Activated CD4-positive, alpha-beta T cell treated with anti-CD3 and anti-CD28 coated beads, Interleukin-2, amount 10 ng/mL, durations not matched to agents 7 days and 5 days (primary cell): Measurements from ENCODE around the gene GPRC5C. TPM values are rescaled to one million over a fixed set of nuclear protein-coding genes. Genes with fewer than 3 reads are reported as not detected.

Experiments
- CTCF ChIA-PET: fragments of 350-600 bp; sonication (Branson Sonifier 250); formaldehyde crosslinking; loops from one replicate; lab custom pipeline; 2021; ENCODE audit warnings: antibody characterized with exemption; lab: Charles Lee
- POLR2A ChIA-PET: fragments of 350-600 bp; sonication (Branson Sonifier 250); formaldehyde crosslinking; loops from one replicate; lab custom pipeline; 2021; ENCODE audit warnings: antibody characterized with exemption; lab: Charles Lee
- DNase-seq: peaks from one replicate; pipeline ENCODE4 v3.0.0-alpha.2; 2020
- H3K27ac Mint-ChIP-seq: one replicate; pipeline ENCODE4 v1.8.0; 2021; ENCODE audit warnings: mild to moderate bottlenecking, moderate library complexity, mixed read lengths
- H3K27me3 Mint-ChIP-seq: one replicate; pipeline ENCODE4 v1.8.0; 2021; ENCODE audit warnings: mixed read lengths
- H3K36me3 Mint-ChIP-seq: one replicate; pipeline ENCODE4 v1.8.0; 2021; ENCODE audit warnings: low read depth, mixed read lengths
- H3K4me1 Mint-ChIP-seq: one replicate; pipeline ENCODE4 v1.8.0; 2021; ENCODE audit warnings: mixed read lengths
- H3K4me3 Mint-ChIP-seq: one replicate; pipeline ENCODE4 v1.8.0; 2021; ENCODE audit warnings: mild to moderate bottlenecking, moderate library complexity, mixed read lengths
- H3K9me3 Mint-ChIP-seq: one replicate; pipeline ENCODE4 v1.8.0; 2021; ENCODE audit warnings: mixed read lengths
- total RNA-seq, 2 experiments: library from RNA; stranded (reverse); gene quantifications; one replicate each; pipeline ENCODE4 v1.2.3, GENCODE V29; 2021

GPRC5C gene, protein sequence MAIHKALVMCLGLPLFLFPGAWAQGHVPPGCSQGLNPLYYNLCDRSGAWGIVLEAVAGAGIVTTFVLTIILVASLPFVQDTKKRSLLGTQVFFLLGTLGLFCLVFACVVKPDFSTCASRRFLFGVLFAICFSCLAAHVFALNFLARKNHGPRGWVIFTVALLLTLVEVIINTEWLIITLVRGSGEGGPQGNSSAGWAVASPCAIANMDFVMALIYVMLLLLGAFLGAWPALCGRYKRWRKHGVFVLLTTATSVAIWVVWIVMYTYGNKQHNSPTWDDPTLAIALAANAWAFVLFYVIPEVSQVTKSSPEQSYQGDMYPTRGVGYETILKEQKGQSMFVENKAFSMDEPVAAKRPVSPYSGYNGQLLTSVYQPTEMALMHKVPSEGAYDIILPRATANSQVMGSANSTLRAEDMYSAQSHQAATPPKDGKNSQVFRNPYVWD
- not detected for total RNA-seq

DNA sequence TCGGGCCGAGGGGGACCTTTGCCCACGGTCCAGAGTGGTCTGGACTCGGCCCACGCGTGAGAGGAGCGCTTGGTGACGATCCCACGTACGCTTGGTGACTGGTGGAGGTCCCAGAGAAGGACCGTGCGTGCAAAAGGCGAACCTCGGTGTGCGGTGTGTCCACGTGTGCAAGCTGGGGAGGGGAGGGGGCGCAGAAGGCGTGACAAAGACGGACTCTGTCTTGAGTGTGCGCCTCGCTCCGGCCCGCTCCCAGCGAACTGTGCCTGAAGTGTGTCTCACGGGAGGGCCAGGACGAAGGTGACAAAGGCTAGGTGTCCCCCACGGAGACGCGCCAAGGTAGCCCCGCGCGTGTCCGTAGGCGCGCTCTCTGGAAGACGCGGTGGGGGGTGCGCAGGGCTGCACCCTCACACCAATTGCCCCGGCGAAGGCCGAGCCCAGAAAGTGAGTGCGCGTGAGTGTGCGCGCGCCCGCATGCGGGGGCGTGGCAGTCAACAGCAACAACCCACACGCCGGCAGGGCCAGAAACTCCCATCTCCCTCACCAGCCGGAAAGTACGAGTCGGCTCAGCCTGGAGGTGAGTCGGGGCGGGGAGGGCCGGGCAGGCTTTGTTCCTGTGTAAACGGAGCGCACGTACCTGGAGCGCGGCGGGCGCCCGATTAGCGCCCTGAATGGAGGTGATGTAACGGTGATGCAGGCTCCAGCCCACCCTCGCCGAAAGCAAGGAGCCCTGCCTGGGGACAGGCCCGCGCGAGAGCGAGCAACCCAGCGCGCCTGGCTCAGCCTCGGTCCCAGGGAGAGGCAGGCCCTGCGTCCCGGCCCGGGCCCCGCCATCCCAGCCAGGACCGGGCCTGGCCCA, at the start of gene GPRC5C:
Gene GPRC5C (plus strand): TSS at position 521 of the 856 bp plus-strand sequence. CDS start 7,689 bp downstream, outside the sequence.
- H3K36me3 Mint-ChIP-seq = no peaks in the 10 kb centered on the region
- H3K27ac Mint-ChIP-seq = no peak within 1 kb of the TSS
- DNase-seq = peak; percentile 53
- no peaks in the 10 kb centered on the region for H3K9me3 Mint-ChIP-seq
- peak within 1 kb of the TSS; percentile 32 for H3K4me3 Mint-ChIP-seq
- H3K4me1 Mint-ChIP-seq = peaks cover 8% of the 10 kb centered on the region
- POLR2A ChIA-PET = no interaction called here
- H3K27me3 Mint-ChIP-seq = peaks cover 68% of the 10 kb centered on the region
- CTCF ChIA-PET = no interaction called here

DNA sequence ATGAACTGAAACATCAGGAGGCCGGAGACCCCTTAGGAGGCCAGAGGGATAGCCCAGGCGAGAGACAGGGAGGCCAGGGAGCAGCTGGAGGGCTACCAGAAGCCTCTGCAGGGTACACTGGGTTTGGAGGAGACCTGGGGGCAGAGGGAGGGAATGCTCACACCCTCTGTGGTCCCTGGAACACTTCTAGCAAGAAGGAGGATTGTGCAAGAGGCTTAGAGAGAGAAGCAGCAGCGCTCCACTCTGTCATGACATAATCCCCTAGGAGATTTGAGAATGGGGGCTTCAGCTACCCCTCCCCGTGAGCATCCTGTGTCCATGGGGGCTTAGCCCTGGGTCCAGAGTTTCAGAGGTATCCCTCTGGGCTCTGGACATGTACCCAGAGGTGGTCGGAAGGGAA, 48.7 kb upstream of the GPRC5C start:
- no peaks in the 10 kb centered on the region for H3K36me3 Mint-ChIP-seq
- ChIA-PET CTCF (interaction anchor here (7.9 kb wide), 1 partner anchor 14 kb away, joined by 67 read pairs; the partner anchor contains the start of gene GPR142), POLR2A (no interaction called here)
- DNase-seq = no peak
- H3K27ac Mint-ChIP-seq = no peak overlapping the region
- H3K4me1 Mint-ChIP-seq = peaks cover 4% of the 10 kb centered on the region
- no peak overlapping the region for H3K4me3 Mint-ChIP-seq
- no peaks in the 10 kb centered on the region for H3K9me3 Mint-ChIP-seq
- H3K27me3 Mint-ChIP-seq = peaks cover 2% of the 10 kb centered on the region

DNA sequence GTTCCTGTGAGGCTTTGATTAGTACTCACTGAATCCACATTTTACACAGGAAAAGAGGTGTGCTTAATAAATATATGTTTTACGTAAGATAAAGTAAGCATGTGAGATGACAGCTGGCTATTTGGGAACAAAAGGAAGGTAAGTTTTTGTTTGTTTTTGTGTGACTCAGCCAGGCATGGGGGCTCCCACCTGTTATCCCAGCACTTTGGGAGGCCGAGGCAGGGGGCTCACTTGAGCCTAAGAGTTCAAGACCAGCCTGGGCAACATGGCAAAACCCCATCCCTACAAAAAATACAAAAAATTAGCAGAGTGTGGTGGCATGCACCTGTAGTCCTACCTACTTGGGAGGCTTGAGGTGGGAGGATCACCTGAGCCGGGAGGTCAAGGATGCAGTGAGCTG, 46.7 kb upstream of the GPRC5C start:
- Mint-ChIP-seq H3K36me3 (no peaks in the 10 kb centered on the region), H3K4me3 (no peak overlapping the region), H3K27ac (no peak overlapping the region), H3K4me1 (peaks cover 3% of the 10 kb centered on the region), H3K9me3 (no peaks in the 10 kb centered on the region), H3K27me3 (peaks cover 6% of the 10 kb centered on the region)
- POLR2A ChIA-PET = no interaction called here
- CTCF ChIA-PET = interaction anchor here (0.6 to 7.9 kb wide), 4 partner anchors 16 to 103 kb away, joined by 3 to 67 read pairs (median 4); partner anchors contain the start of gene GPR142
- no peak for DNase-seq

DNA sequence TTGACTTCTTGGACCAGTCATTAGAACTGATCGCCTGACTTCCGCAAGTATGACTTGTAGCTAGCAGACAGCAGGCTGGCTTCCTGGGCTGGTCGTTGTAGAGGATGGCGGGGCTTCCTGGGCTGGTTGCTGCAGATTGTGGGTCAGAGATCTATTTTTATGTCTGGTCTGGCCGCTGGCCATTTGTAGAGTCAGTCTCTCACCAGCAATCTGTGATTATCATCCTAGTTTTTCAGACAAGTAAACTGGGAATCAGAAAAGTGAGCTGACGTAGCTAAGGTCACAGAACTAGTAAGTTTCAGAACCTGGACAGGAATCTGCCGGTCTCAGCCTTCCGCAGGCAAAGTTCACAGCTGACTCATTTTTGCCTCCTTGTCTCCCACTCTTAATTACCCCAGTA, 45.5 kb upstream of the GPRC5C start:
- Mint-ChIP-seq H3K4me1 (no peaks in the 10 kb centered on the region), H3K36me3 (no peaks in the 10 kb centered on the region), H3K27ac (no peak overlapping the region), H3K9me3 (no peaks in the 10 kb centered on the region), H3K4me3 (no peak overlapping the region), H3K27me3 (peaks cover 6% of the 10 kb centered on the region)
- no peak for DNase-seq
- POLR2A ChIA-PET = no interaction called here
- CTCF ChIA-PET = no interaction called here

DNA sequence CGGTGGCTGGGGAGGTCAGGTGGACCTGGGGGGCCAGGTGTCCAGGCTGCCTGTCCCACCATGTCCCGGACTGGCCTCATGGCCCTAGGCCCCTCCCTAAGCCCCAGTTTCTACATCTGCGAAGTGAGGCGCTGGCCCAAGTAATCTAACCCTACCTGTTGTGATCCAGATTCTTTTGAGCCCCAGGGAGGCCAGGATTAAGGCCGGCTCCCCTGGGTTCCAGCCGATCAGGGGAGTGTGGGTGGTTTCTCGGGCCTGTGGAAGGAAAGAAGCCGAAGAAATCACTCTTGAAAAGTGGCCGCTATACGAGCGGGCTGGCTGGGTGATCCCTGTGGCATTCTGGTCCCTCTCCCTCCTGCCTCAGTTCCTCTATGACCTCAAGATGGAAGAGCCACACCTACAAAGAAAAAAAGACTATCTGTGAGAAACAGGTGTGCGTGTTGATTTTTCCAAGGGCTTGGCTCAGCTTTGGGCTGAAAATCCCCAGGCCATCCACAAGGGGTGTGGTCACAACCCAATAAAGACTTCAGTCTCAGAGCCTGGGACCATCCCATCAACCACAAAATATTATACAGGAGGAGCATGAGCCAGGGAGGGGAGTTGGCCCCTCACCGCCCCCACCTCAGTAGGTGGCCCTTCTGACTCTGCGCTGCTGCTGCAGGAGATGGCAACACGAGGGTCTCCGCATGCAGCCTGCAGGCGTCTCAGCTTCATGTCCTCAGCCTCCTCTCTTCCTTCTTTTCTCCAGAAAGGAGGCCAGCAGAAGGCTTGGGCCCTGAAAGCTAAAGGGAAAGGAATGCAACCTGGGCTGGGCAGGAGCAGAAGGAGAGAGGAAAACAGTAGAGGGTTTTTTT, 44.3 kb upstream of the GPRC5C start:
- Mint-ChIP-seq H3K27me3 (peaks cover 6% of the 10 kb centered on the region), H3K4me1 (no peaks in the 10 kb centered on the region), H3K4me3 (no peak overlapping the region), H3K27ac (no peak overlapping the region), H3K36me3 (no peaks in the 10 kb centered on the region), H3K9me3 (no peaks in the 10 kb centered on the region)
- POLR2A ChIA-PET = no interaction called here
- CTCF ChIA-PET = no interaction called here
- no peak for DNase-seq

DNA sequence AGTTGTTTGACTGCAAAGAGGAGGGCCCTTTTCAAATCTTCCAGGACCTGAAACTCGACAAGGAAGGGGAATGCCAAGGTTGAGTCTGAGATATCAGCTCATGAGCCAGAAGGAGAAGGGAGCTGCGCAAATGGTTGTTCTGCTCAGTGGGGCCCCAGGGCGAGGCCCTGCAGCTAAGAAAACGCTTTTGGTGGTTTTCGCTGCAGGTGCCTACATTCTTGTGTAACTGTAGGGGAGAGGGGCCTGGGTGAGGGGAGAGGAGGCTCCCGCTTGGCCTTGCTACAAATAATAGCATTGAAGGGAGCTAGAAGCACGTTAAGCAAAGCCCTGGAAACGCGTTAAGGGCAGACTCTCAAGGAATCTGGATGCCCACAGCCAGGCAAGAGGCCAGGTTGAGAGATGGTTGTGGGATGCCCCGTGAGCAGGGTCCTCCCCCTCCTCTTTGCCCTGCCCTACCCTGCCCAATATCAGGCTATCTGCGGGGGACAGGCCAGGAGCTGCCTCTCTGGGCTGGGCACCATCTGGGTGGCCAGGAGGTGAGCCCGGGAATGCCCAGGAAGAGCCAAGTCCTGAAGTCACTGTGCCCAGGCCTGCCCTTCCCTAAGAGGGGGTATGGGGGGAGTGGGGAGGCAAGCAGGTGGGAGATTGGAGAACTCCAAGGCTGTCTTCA, 42.7 kb upstream of the GPRC5C start:
- H3K4me3 Mint-ChIP-seq = no peak overlapping the region
- CTCF ChIA-PET = interaction anchor here (0.9 to 1.2 kb wide), 2 partner anchors 10 to 22 kb away, joined by 4 read pairs; no protein-coding TSS in a partner anchor
- H3K36me3 Mint-ChIP-seq = no peaks in the 10 kb centered on the region
- H3K27me3 Mint-ChIP-seq = peaks cover 6% of the 10 kb centered on the region
- no peak for DNase-seq
- H3K27ac Mint-ChIP-seq = no peak overlapping the region
- H3K4me1 Mint-ChIP-seq = no peaks in the 10 kb centered on the region
- no peaks in the 10 kb centered on the region for H3K9me3 Mint-ChIP-seq
- POLR2A ChIA-PET = no interaction called here

DNA sequence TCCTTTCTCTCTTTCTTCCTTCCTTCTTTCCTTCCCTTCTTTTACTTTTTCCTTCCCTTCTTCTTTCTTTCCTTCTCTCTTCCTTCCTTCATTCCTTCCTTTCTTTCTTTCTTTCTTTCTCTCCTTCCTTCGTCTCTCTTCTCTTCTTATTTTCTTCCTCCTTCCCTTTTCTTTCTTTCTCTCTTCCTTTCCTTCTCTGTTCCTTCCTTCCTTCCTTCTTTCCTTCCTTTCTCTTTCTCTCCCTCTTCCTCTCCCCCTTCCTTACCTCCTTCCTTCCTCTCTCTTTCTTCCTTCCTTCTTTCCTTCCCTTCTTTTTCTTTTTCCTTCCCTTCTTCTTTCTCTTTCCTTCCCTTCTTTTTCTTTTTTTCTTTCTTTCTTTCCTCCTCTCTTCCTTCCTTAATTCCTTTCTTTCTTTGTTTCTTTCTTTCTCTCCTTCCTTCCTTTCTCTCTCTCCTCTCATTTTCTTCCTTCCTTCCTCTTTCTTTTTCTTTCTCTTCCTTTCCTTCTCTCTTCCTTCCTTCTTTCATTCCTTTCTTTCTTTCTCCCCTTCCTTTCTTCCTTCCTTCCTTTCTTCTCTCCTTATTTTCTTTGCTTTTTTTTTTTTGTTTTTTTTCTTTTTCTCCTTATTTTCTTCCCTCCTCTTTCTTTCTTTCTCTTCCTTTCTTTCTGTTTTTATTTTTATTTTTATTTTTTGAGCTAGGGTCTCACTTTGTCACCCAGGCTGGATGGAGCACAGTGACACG, 41.8 kb upstream of the GPRC5C start:
- Mint-ChIP-seq H3K36me3 (no peaks in the 10 kb centered on the region), H3K27me3 (peaks cover 6% of the 10 kb centered on the region), H3K27ac (no peak overlapping the region), H3K4me1 (no peaks in the 10 kb centered on the region), H3K9me3 (no peaks in the 10 kb centered on the region), H3K4me3 (no peak overlapping the region)
- POLR2A ChIA-PET = no interaction called here
- no peak for DNase-seq
- CTCF ChIA-PET = no interaction called here

DNA sequence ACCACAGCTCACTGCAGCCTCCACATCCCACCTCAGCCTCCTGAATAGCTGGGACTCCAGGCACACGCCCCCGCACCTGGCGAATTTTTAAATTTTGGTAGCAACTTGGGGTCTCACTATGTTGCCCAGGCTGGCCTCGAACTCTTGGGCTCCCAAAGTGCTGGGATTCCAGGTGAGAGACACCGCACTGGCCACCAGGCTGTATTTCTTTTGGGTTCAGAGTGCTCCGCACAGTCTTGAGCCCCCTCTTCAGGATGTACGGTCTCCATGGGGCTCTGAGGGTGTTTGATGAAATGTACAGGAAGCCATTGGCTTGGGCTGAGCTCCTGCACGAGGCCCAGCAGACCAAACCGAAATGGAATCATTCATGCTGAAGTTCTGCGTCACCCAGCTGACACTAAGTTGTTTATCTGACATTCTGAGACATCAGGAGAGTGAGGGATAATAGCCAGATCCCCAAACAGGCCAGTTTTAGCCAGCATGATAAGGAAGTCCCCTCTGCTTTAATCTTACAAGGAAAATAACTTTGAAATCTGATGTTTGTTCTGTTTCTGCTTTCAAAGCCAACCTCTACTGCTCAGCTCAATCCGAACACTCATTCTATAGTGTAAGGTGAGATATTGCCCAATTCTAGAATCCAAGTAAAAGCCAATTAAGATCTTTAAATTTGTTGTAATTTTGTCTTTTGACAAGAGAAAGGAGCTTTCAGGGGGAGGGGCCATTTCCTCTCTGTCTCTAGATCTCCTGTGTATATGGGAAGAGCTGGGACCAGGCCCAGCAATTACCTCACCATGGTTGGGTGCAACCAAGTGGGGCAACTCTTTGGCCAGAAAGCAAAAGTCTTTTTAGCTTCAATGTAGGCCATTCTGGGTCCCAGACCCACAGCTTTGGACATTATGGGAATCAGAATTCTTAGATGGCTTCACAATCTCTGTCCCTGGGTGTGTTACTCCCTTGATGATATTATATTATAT, 40.9 kb upstream of the GPRC5C start:
- no peak overlapping the region for H3K4me3 Mint-ChIP-seq
- H3K36me3 Mint-ChIP-seq = no peaks in the 10 kb centered on the region
- ChIA-PET CTCF (interaction anchor here (0.6 to 3.5 kb wide), 5 partner anchors 11 to 89 kb away, joined by 3 to 16 read pairs (median 4); partner anchors contain the start of gene GPR142), POLR2A (no interaction called here)
- no peak overlapping the region for H3K27ac Mint-ChIP-seq
- peaks cover 6% of the 10 kb centered on the region for H3K27me3 Mint-ChIP-seq
- no peaks in the 10 kb centered on the region for H3K4me1 Mint-ChIP-seq
- no peaks in the 10 kb centered on the region for H3K9me3 Mint-ChIP-seq
- DNase-seq = no peak

DNA sequence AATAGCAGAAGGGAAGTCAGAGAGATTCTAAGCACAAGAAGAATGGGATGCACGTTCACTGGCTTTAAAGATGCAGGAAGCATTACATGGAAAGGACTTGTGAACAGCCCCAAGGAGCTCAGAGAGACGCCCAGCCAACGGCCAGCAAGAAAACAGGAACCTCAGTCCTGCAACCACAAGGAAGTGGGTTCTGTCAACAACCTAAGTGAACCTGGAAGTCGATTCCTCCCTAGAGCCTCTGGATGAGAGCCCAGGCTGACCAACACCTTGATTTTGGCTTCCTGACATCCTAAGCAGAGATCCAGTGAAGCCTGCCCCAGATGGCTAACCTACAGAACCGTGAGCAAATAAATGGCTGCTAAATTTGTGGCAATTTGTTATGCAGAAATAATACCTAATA, 40.1 kb upstream of the GPRC5C start:
- ChIA-PET POLR2A (no interaction called here), CTCF (interaction anchor here (1.1 to 3.5 kb wide), 4 partner anchors 11 to 39 kb away, joined by 4 to 16 read pairs (median 4); partner anchors contain the start of gene GPR142)
- Mint-ChIP-seq H3K27ac (no peak overlapping the region), H3K9me3 (no peaks in the 10 kb centered on the region), H3K4me1 (no peaks in the 10 kb centered on the region), H3K4me3 (no peak overlapping the region), H3K27me3 (peaks cover 6% of the 10 kb centered on the region), H3K36me3 (no peaks in the 10 kb centered on the region)
- DNase-seq = no peak

DNA sequence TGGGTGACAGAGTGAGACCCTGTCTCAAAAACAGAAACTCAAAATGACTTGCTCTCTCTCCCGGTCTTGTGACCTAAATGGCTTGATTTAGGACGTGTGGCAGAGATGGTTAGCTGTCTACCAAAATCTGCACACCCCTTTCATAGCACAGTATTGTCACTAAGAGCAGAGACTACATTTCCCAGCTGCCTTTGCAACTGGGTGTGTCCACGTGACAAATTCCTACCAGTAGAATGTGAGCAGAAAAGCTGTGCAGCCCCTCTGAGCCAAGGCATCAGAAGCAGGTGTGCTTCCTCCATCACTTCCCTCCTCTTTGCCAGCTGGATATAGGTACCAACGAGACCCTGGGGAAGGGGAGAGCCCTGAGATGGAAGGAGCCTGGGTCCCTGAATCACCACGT, 39.0 kb upstream of the GPRC5C start:
- Mint-ChIP-seq H3K4me1 (no peaks in the 10 kb centered on the region), H3K27me3 (peaks cover 6% of the 10 kb centered on the region), H3K36me3 (no peaks in the 10 kb centered on the region), H3K9me3 (no peaks in the 10 kb centered on the region), H3K4me3 (no peak overlapping the region), H3K27ac (no peak overlapping the region)
- ChIA-PET POLR2A (interaction anchor here (0.6 kb wide), 1 partner anchor 948 kb away, joined by 6 read pairs; no protein-coding TSS in a partner anchor), CTCF (interaction anchor here (0.5 to 3.5 kb wide), 8 partner anchors 9 to 386 kb away, joined by 3 to 16 read pairs (median 4); partner anchors contain the start of gene GPR142)
- DNase-seq = no peak
